H9 (cell line): ENCODE data around the gene PCSK2. TPM values are rescaled to one million over a fixed set of nuclear protein-coding genes. Genes with fewer than 3 reads are reported as not detected.
A peak's percentile ranks its signal among the peaks of the same experiment; 100 is the strongest.

Source experiments
- DNase-seq: peaks from one replicate; pipeline ENCODE4 v3.0.0-alpha.2; 2017
- H2AFZ ChIP-seq: one replicate; pipeline ENCODE4 v1.6.1; 2013; ENCODE audit warnings: mild to moderate bottlenecking, low read length, control low read depth, moderate library complexity
- H2AK5ac ChIP-seq: 2 replicates; pipeline ENCODE4 v1.6.1; 2013; ENCODE audit warnings: low read length, control low read depth, mixed read lengths; ENCODE audit not compliant: insufficient read length
- H2BK120ac ChIP-seq: one replicate; pipeline ENCODE4 v1.6.1; 2013; ENCODE audit warnings: low read depth, mild to moderate bottlenecking, low read length, control low read depth, inconsistent platforms; ENCODE audit not compliant: poor library complexity, severe bottlenecking
- H2BK12ac ChIP-seq: 2 replicates; pipeline ENCODE4 v1.6.1; 2013; ENCODE audit warnings: low read length, control low read depth, mixed read lengths, low read depth; ENCODE audit not compliant: insufficient read length
- H2BK15ac ChIP-seq: 2 replicates; pipeline ENCODE4 v1.6.1; 2013; ENCODE audit warnings: low read depth, low read length, control low read depth
- H2BK20ac ChIP-seq: one replicate; pipeline ENCODE4 v1.6.1; 2013; ENCODE audit warnings: low read depth, mild to moderate bottlenecking, low read length, control low read depth, inconsistent platforms; ENCODE audit not compliant: poor library complexity, severe bottlenecking
- H2BK5ac ChIP-seq: 2 replicates; pipeline ENCODE4 v1.6.1; 2013; ENCODE audit warnings: low read length, control low read depth, mixed read lengths; ENCODE audit not compliant: insufficient read length
- H3K14ac ChIP-seq: 2 replicates; pipeline ENCODE4 v1.6.1; 2013; ENCODE audit warnings: low read length, control low read depth; ENCODE audit not compliant: insufficient read depth
- H3K18ac ChIP-seq: 2 replicates; pipeline ENCODE4 v1.6.1; 2013; ENCODE audit warnings: low read depth, mild to moderate bottlenecking, mixed read lengths, low read length, control low read depth; ENCODE audit not compliant: insufficient read length
- H3K23ac ChIP-seq: 2 replicates; pipeline ENCODE4 v1.6.1; 2013; ENCODE audit warnings: low read length, control low read depth, mixed read lengths, low read depth; ENCODE audit not compliant: insufficient read length
- H3K23me2 ChIP-seq: 2 replicates; pipeline ENCODE4 v1.6.1; 2013; ENCODE audit warnings: low read depth, mild to moderate bottlenecking, mixed read lengths, low read length, control low read depth; ENCODE audit not compliant: insufficient read length, poor library complexity, severe bottlenecking
- H3K27ac ChIP-seq: 2 replicates; pipeline ENCODE4 v1.5.1; 2013; ENCODE audit warnings: low read length, control low read depth, mixed read lengths, low read depth; ENCODE audit not compliant: insufficient read length
- H3K27me3 ChIP-seq: 2 replicates; pipeline ENCODE4 v1.6.1; 2013; ENCODE audit warnings: low read length, control low read depth, inconsistent platforms; ENCODE audit not compliant: insufficient read depth
- H3K4ac ChIP-seq: 2 replicates; pipeline ENCODE4 v1.6.1; 2013; ENCODE audit warnings: low read depth, mild to moderate bottlenecking, control low read depth, inconsistent platforms, low read length, moderate library complexity
- H3K4me1 ChIP-seq: 2 replicates; pipeline ENCODE4 v1.6.1; 2013; ENCODE audit warnings: low read length, control low read depth, inconsistent platforms; ENCODE audit not compliant: insufficient read depth
- H3K4me2 ChIP-seq: 2 replicates; pipeline ENCODE4 v1.6.1; 2013; ENCODE audit warnings: low read length, control low read depth, mixed read lengths; ENCODE audit not compliant: insufficient read length, insufficient read depth
- H3K56ac ChIP-seq: 2 replicates; pipeline ENCODE4 v1.6.1; 2013; ENCODE audit warnings: low read depth, mild to moderate bottlenecking, mixed read lengths, low read length, control low read depth; ENCODE audit not compliant: insufficient read length
- H3K79me1 ChIP-seq: 2 replicates; pipeline ENCODE4 v1.6.1; 2013; ENCODE audit warnings: low read depth, mild to moderate bottlenecking, moderate library complexity, low read length, control low read depth, inconsistent platforms; ENCODE audit not compliant: insufficient read depth, poor library complexity, severe bottlenecking
- H3K79me2 ChIP-seq: 2 replicates; pipeline ENCODE4 v1.6.1; 2013; ENCODE audit warnings: low read length, control low read depth, inconsistent platforms; ENCODE audit not compliant: insufficient read depth
- H3K9ac ChIP-seq: 2 replicates; pipeline ENCODE4 v1.6.1; 2013; ENCODE audit warnings: low read length, control low read depth, mixed read lengths; ENCODE audit not compliant: insufficient read length; ENCODE audit errors: extremely low read depth
- H3K9me3 ChIP-seq: one replicate; pipeline ENCODE4 v1.6.1; 2013; ENCODE audit warnings: low read depth, low read length, inconsistent platforms; ENCODE audit not compliant: control insufficient read depth
- H3T11ph ChIP-seq: one replicate; pipeline ENCODE4 v1.6.1; 2013; ENCODE audit warnings: mild to moderate bottlenecking, low read length, control low read depth, inconsistent platforms
- H4K20me1 ChIP-seq: one replicate; pipeline ENCODE4 v1.6.1; 2013; ENCODE audit not compliant: control insufficient read depth, insufficient read length, insufficient read depth
- H4K5ac ChIP-seq: 2 replicates; pipeline ENCODE4 v1.6.1; 2013; ENCODE audit warnings: low read depth, mild to moderate bottlenecking, mixed read lengths, low read length, control low read depth; ENCODE audit not compliant: insufficient read length
- H4K8ac ChIP-seq: replicated peaks from 2 replicates; pipeline ENCODE4 v1.6.1; 2013; ENCODE audit warnings: low read length, control low read depth, mixed read lengths, low read depth; ENCODE audit not compliant: insufficient read length
- H4K91ac ChIP-seq: 2 replicates; pipeline ENCODE4 v1.6.1; 2013; ENCODE audit warnings: low read depth, mild to moderate bottlenecking, moderate library complexity, mixed read lengths, low read length, control low read depth; ENCODE audit not compliant: insufficient read length
- H3K27ac Mint-ChIP-seq, 3 experiments: 2 replicates in 2 of 3; 3 replicates in 1 of 3; pipeline ENCODE4 v1.8.0; 2020 to 2021; ENCODE audit warnings: mixed read lengths in 3 of 3, mild to moderate bottlenecking in 1 of 3, moderate library complexity in 1 of 3
- H3K27me3 Mint-ChIP-seq: 2 replicates; pipeline ENCODE4 v1.8.0; 2021; ENCODE audit warnings: low read depth, mild to moderate bottlenecking, moderate library complexity, mixed read lengths
- H3K36me3 Mint-ChIP-seq, 3 experiments: 2 replicates in 2 of 3; 3 replicates in 1 of 3; pipeline ENCODE4 v1.8.0; 2020 to 2021; ENCODE audit warnings: low read depth in 3 of 3, mixed read lengths in 3 of 3; ENCODE audit not compliant: insufficient read depth in 1 of 3
- H3K4me1 Mint-ChIP-seq, 2 experiments: 2 replicates each; pipeline ENCODE4 v1.8.0; 2020; ENCODE audit warnings: mixed read lengths in 2 of 2
- H3K4me3 Mint-ChIP-seq, 2 experiments: 2 replicates in 1 of 2; 3 replicates in 1 of 2; pipeline ENCODE4 v1.8.0; 2020 to 2021; ENCODE audit warnings: mild to moderate bottlenecking in 2 of 2, mixed read lengths in 2 of 2, moderate library complexity in 1 of 2
- H3K9me3 Mint-ChIP-seq, 2 experiments: 2 replicates in 1 of 2; 3 replicates in 1 of 2; pipeline ENCODE4 v1.8.0; 2020; ENCODE audit warnings: mild to moderate bottlenecking in 2 of 2, mixed read lengths in 2 of 2, moderate library complexity in 1 of 2
- WGBS: extraction: QIAGEN DNeasy Blood & Tissue Kit; methylation state at CpG from one replicate; pipeline ENCODE4 v1.1.7; 2013; ENCODE audit warnings: missing lambda C conversion rate, low lambda C conversion rate, mixed read lengths; ENCODE audit not compliant: insufficient read length; ENCODE audit errors: extremely low coverage; 5-methylcytosine and 5-hydroxymethylcytosine counted together
- total RNA-seq: library from RNA; stranded (reverse); gene quantifications from 2 replicates; pipeline ENCODE4 v1.2.1, GENCODE V29; 2021
- TF ChIP-seq, protein P1 (sequence below): fragments of 200-600 bp; sonication (generic); conservative IDR thresholded peaks from 3 replicates; pipeline ENCODE4 v1.8.0; 2021; ENCODE audit warnings: antibody characterized with exemption, mild to moderate bottlenecking

The PCSK2 gene
- total RNA-seq, 1 experiment from 2014 or later: 2.8 TPM

DNA sequence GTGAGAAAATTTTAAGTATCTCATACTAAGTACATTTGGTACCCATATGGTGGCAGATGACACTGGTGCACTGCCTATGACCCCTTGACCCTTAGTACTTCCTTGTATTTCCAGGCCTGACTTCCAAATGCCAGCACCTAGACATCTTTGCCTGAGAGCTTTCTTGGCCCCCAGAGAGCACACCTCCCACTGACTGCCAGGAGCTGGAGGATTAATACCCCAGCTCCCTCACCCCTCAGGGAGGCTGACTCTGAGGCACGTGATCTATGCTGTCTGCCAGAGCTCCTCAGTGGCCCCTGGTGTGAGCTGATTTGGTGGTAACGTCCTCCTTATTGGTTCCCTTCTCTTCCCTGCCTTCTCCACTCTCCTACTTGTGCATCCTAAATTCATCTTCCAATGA lies 266.3 kb downstream of the PCSK2 start:
- no peak overlapping the region for H3K56ac ChIP-seq
- Mint-ChIP-seq H3K27me3 (no peaks in the 10 kb centered on the region), H3K4me3 (no peak overlapping the region), H3K9me3 (no peaks in the 10 kb centered on the region), H3K4me1 (no peaks in the 10 kb centered on the region), H3K27ac (no peak overlapping the region; a peak in 1 of 7 replicates), H3K36me3 (peaks cover 0 to 16% (median 0%) of the 10 kb centered on the region in 3 experiments; a peak in 3 of 7 replicates)
- H3K9me3 ChIP-seq: no peaks in the 10 kb centered on the region
- H4K20me1 ChIP-seq: no peaks in the 10 kb centered on the region
- H2BK15ac ChIP-seq: no peak overlapping the region
- H2BK5ac ChIP-seq: no peak overlapping the region
- H2AK5ac ChIP-seq: no peak overlapping the region
- H2BK12ac ChIP-seq: no peak overlapping the region
- H3K4ac ChIP-seq: no peak overlapping the region
- H2BK20ac ChIP-seq: no peak overlapping the region
- TF ChIP-seq, protein P1, sequence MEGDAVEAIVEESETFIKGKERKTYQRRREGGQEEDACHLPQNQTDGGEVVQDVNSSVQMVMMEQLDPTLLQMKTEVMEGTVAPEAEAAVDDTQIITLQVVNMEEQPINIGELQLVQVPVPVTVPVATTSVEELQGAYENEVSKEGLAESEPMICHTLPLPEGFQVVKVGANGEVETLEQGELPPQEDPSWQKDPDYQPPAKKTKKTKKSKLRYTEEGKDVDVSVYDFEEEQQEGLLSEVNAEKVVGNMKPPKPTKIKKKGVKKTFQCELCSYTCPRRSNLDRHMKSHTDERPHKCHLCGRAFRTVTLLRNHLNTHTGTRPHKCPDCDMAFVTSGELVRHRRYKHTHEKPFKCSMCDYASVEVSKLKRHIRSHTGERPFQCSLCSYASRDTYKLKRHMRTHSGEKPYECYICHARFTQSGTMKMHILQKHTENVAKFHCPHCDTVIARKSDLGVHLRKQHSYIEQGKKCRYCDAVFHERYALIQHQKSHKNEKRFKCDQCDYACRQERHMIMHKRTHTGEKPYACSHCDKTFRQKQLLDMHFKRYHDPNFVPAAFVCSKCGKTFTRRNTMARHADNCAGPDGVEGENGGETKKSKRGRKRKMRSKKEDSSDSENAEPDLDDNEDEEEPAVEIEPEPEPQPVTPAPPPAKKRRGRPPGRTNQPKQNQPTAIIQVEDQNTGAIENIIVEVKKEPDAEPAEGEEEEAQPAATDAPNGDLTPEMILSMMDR: no peak
- no peak overlapping the region for H3T11ph ChIP-seq
- no peaks in the 10 kb centered on the region for H3K23me2 ChIP-seq
- H3K27ac ChIP-seq: no peak overlapping the region
- no peak overlapping the region for H4K8ac ChIP-seq
- 0 out of 2 replicates have a peak, but pooled peaks cover 2% of the 10 kb centered on the region for H3K79me2 ChIP-seq
- DNase-seq: peak; percentile 13
- no peak overlapping the region for H3K9ac ChIP-seq
- no peak overlapping the region for H2AFZ ChIP-seq
- H3K18ac ChIP-seq: no peak overlapping the region
- H4K91ac ChIP-seq: no peak overlapping the region
- H3K4me2 ChIP-seq: no peak overlapping the region
- WGBS: no CpG with 5 or more reads among the region's 2 CpGs
- H4K5ac ChIP-seq: no peak overlapping the region
- H3K14ac ChIP-seq: no peak overlapping the region
- no peaks in the 10 kb centered on the region for H3K4me1 ChIP-seq
- H3K27me3 ChIP-seq: no peaks in the 10 kb centered on the region; the same call in 1 of the 2 replicates
- no peak overlapping the region for H2BK120ac ChIP-seq
- no peak overlapping the region for H3K23ac ChIP-seq
- H3K79me1 ChIP-seq: no peaks in the 10 kb centered on the region
